ENCODE results near the gene DPY30. TPM values are rescaled to one million over a fixed set of nuclear protein-coding genes. Genes with fewer than 3 reads are reported as not detected.

DPY30 gene
- total RNA-seq, 2 experiments from 2014 or later: 58.2 to 64.6 TPM

- POLR2A ChIA-PET: no interaction called here
- Mint-ChIP-seq H3K36me3 (ENCODE audit: low read depth) (peaks cover 16% of the 10 kb centered on the region), H3K4me1 (peaks cover 21% of the 10 kb centered on the region), H3K9me3 (peaks cover under 1% of the 10 kb centered on the region), H3K4me3 (no peak overlapping the region), H3K27ac (no peak overlapping the region), H3K27me3 (no peaks in the 10 kb centered on the region)
- CTCF ChIA-PET: no interaction called here
- no peak for DNase-seq
These were observed 55.7 kb downstream of the DPY30 start for GRCh38 chr2:31983762-31984467.

- peak overlapping the region; percentile 26 for H3K27ac Mint-ChIP-seq
- H3K4me3 Mint-ChIP-seq: no peak overlapping the region
- no peak for DNase-seq
- H3K27me3 Mint-ChIP-seq: no peaks in the 10 kb centered on the region
- H3K9me3 Mint-ChIP-seq: peaks cover 4% of the 10 kb centered on the region
- CTCF ChIA-PET: interaction anchor here (0.9 kb wide), 1 partner anchor 10 kb away, joined by 4 read pairs; no protein-coding TSS in a partner anchor
- POLR2A ChIA-PET: no interaction called here
- peaks cover 21% of the 10 kb centered on the region for H3K4me1 Mint-ChIP-seq
- peaks cover 20% of the 10 kb centered on the region for H3K36me3 Mint-ChIP-seq (ENCODE audit: low read depth)
These were observed 58.8 kb downstream of the DPY30 start for GRCh38 chr2:31980674-31981356.

GRCh38 chr2:31979956-31980355 lies 59.6 kb downstream of the DPY30 start:
- ChIA-PET CTCF (interaction anchor here (0.9 kb wide), 1 partner anchor 10 kb away, joined by 4 read pairs; no protein-coding TSS in a partner anchor), POLR2A (no interaction called here)
- peaks cover 24% of the 10 kb centered on the region for H3K4me1 Mint-ChIP-seq
- no peak overlapping the region for H3K4me3 Mint-ChIP-seq
- H3K27me3 Mint-ChIP-seq: no peaks in the 10 kb centered on the region
- H3K27ac Mint-ChIP-seq: no peak overlapping the region
- H3K36me3 Mint-ChIP-seq (ENCODE audit: low read depth): peaks cover 20% of the 10 kb centered on the region
- peaks cover 4% of the 10 kb centered on the region for H3K9me3 Mint-ChIP-seq
- no peak for DNase-seq

- Mint-ChIP-seq H3K4me1 (peaks cover 23% of the 10 kb centered on the region), H3K9me3 (peaks cover 4% of the 10 kb centered on the region), H3K36me3 (ENCODE audit: low read depth) (peaks cover 16% of the 10 kb centered on the region), H3K27me3 (no peaks in the 10 kb centered on the region), H3K27ac (no peak overlapping the region), H3K4me3 (no peak overlapping the region)
- ChIA-PET CTCF (no interaction called here), POLR2A (no interaction called here)
- DNase-seq: no peak
These were observed 60.6 kb downstream of the DPY30 start for GRCh38 chr2:31979018-31979417.

GRCh38 chr2:31978436-31978835 lies 61.2 kb downstream of the DPY30 start:
- no peaks in the 10 kb centered on the region for H3K27me3 Mint-ChIP-seq
- no peak for DNase-seq
- H3K36me3 Mint-ChIP-seq (ENCODE audit: low read depth): peaks cover 11% of the 10 kb centered on the region
- H3K9me3 Mint-ChIP-seq: peaks cover 4% of the 10 kb centered on the region
- CTCF ChIA-PET: no interaction called here
- no peak overlapping the region for H3K27ac Mint-ChIP-seq
- POLR2A ChIA-PET: no interaction called here
- peaks cover 22% of the 10 kb centered on the region for H3K4me1 Mint-ChIP-seq
- no peak overlapping the region for H3K4me3 Mint-ChIP-seq

Other genes with a start within 250 kb of the DPY30 start
- 10 to 100 TPM; 50.1 to 52.3 TPM for gene MEMO1, start 28.8 kb downstream of the DPY30 start, total RNA-seq
- gene SPAST, start 23.8 kb upstream of the DPY30 start, total RNA-seq: 10 to 100 TPM; 22.4 to 25.2 TPM
- 10 to 100 TPM; 21.0 to 24.2 TPM for gene SLC30A6, start 126.1 kb upstream of the DPY30 start, total RNA-seq
- gene NLRC4, start 225.1 kb upstream of the DPY30 start, total RNA-seq: not detected
- 10 to 100 TPM; 23.1 to 39.9 TPM for gene YIPF4, start 238.1 kb upstream of the DPY30 start, total RNA-seq

Measured in activated CD4-positive, alpha-beta T cell treated with anti-CD3 and anti-CD28 coated beads, Interleukin-2, amount 10 ng/mL, durations not matched to agents 7 days and 5 days (primary cell).